Prostate gland (tissue), 2 donors: Measurements from ENCODE around the gene BEST3. TPM values are rescaled to one million over a fixed set of nuclear protein-coding genes. Genes with fewer than 3 reads are reported as not detected.

ENCODE experiments used
- DNase-seq: peaks from one replicate; pipeline ENCODE4 v3.0.0-alpha.2; 2019; ENCODE audit warnings: low spot score
- H3K27ac ChIP-seq, 2 donors: fragments of 200-600 bp; sonication (generic); 2 replicates each; pipeline ENCODE4 v1.5.1; 2017 to 2019
- H3K27me3 ChIP-seq: fragments of 200-600 bp; sonication (generic); replicated peaks from 2 replicates; pipeline ENCODE4 v1.5.1; 2019; ENCODE audit not compliant: insufficient read depth
- H3K36me3 ChIP-seq, 2 donors: fragments of 200-600 bp; sonication (generic); 1 replicate in 1 of 2; 2 replicates in 1 of 2; pipeline versions ENCODE4 v1.5.1 to v1.8.1; 2017 to 2019
- H3K4me1 ChIP-seq: fragments of 200-600 bp; sonication (generic); replicated peaks from 2 replicates; pipeline ENCODE4 v1.5.1; 2019
- H3K4me3 ChIP-seq, 2 donors: fragments of 200-600 bp; sonication (generic); 2 replicates each; pipeline ENCODE4 v1.5.1; 2017 to 2019
- H3K9me3 ChIP-seq: fragments of 200-600 bp; sonication (generic); 2 replicates; pipeline ENCODE4 v1.5.1; 2017
- CTCF ChIP-seq, 4 experiments: fragments of 200-600 bp in 2 of 4; fragments of 450-650 bp in 2 of 4; sonication (generic) in 2 of 4; IDR thresholded peaks; 1 replicate in 3 of 4; 2 replicates in 1 of 4; pipeline ENCODE4 v1.5.1; 2016 to 2019; ENCODE audit warnings: antibody characterized with exemption in 4 of 4, mild to moderate bottlenecking in 2 of 4, moderate library complexity in 2 of 4
- POLR2A ChIP-seq: fragments of 450-650 bp; IDR thresholded peaks from one replicate; pipeline ENCODE4 v1.6.1; 2016; ENCODE audit warnings: antibody characterized with exemption, mild to moderate bottlenecking
- POLR2AphosphoS5 ChIP-seq: sonication (generic); formaldehyde crosslinking; IDR thresholded peaks from one replicate; pipeline ENCODE4 v1.6.1; 2017; ENCODE audit warnings: antibody characterized with exemption
- WGBS: methylation state at CpG from one replicate; pipeline ENCODE4 v1.1.5; 2018; 5-methylcytosine and 5-hydroxymethylcytosine counted together
- intact Hi-C: fragments of 100-400 bp; cut with DNase I; formaldehyde crosslinking; loops from one replicate; pipeline ENCODE4 v1.14.2; 2022
- total RNA-seq, 2 donors: library from RNA; depleted of rRNA; stranded (reverse); fragments of >200 nt; gene quantifications; one replicate each; pipeline ENCODE4 v1.1.0, GENCODE V29; 2016

The BEST3 gene
- total RNA-seq, 2 donors from 2014 or later, result 0.85 to 2.1 TPM

- peaks cover under 1% of the 10 kb centered on the region for H3K4me1 ChIP-seq
- no peaks in the 10 kb centered on the region for H3K36me3 ChIP-seq
- WGBS, result 66% methylated on average over 3 of the region's 3 CpGs
- no peaks in the 10 kb centered on the region for H3K9me3 ChIP-seq
- intact Hi-C loops, result no loop called here
- H3K4me3 ChIP-seq, result no peak overlapping the region
- no peaks in the 10 kb centered on the region for H3K27me3 ChIP-seq
- DNase-seq, result no peak
- H3K27ac ChIP-seq, result no peak overlapping the region
- no peak for TF ChIP-seq POLR2A
- TF ChIP-seq CTCF (IDR thresholded peaks at IDR 0.05), result no peak
- no peak for TF ChIP-seq POLR2AphosphoS5
These were observed 15.4 kb upstream of the BEST3 start for GRCh38 chr12:69714542-69714941.

- Histone ChIP-seq H3K27me3 (no peaks in the 10 kb centered on the region), H3K4me3 (no peak overlapping the region), H3K9me3 (no peaks in the 10 kb centered on the region), H3K27ac (no peak overlapping the region), H3K4me1 (no peaks in the 10 kb centered on the region), H3K36me3 (no peaks in the 10 kb centered on the region)
- no peak for TF ChIP-seq POLR2A
- TF ChIP-seq CTCF (IDR thresholded peaks at IDR 0.05), result no peak
- TF ChIP-seq POLR2AphosphoS5, result no peak
- whole genome bisulfite sequencing, result 63% methylated on average over 2 of the region's 2 CpGs
- intact Hi-C loops, result no loop called here
- no peak for DNase-seq
These were observed 13.7 kb upstream of the BEST3 start for GRCh38 chr12:69712826-69713225.

GRCh38 chr12:69708649-69709048 is 9.5 kb upstream of the BEST3 start:
- WGBS, result 98% methylated on average over 3 of the region's 3 CpGs
- Histone ChIP-seq H3K4me1 (no peaks in the 10 kb centered on the region), H3K36me3 (no peaks in the 10 kb centered on the region), H3K27ac (no peak overlapping the region), H3K4me3 (no peak overlapping the region), H3K27me3 (no peaks in the 10 kb centered on the region), H3K9me3 (no peaks in the 10 kb centered on the region)
- DNase-seq, result no peak
- intact Hi-C loops, result no loop called here
- TF ChIP-seq CTCF (IDR thresholded peaks at IDR 0.05), result no peak

GRCh38 chr12:69704357-69704756 is 5.3 kb upstream of the BEST3 start:
- no peak for TF ChIP-seq POLR2A
- Histone ChIP-seq H3K4me1 (no peaks in the 10 kb centered on the region), H3K27me3 (no peaks in the 10 kb centered on the region), H3K27ac (peak overlapping the region in 1 of 2 donors; percentile 59), H3K4me3 (no peak overlapping the region), H3K9me3 (no peaks in the 10 kb centered on the region), H3K36me3 (no peaks in the 10 kb centered on the region)
- intact Hi-C loops, result no loop called here
- no peak for DNase-seq
- WGBS, result 0% methylated on average over 1 of the region's 1 CpG

GRCh38 chr12:69703146-69703642 is 4.1 kb upstream of the BEST3 start:
- DNase-seq, result no peak
- 40% methylated on average over 1 of the region's 1 CpG for WGBS
- no peak overlapping the region for H3K4me3 ChIP-seq
- TF ChIP-seq POLR2AphosphoS5 (peak; percentile 53), CTCF (IDR thresholded peaks at IDR 0.05) (no peak), POLR2A (no peak)
- no peaks in the 10 kb centered on the region for H3K27me3 ChIP-seq
- H3K27ac ChIP-seq, result peak overlapping the region; percentile 25 to 59
- no peaks in the 10 kb centered on the region for H3K9me3 ChIP-seq
- H3K36me3 ChIP-seq, result no peaks in the 10 kb centered on the region
- intact Hi-C loops, result no loop called here
- H3K4me1 ChIP-seq, result no peaks in the 10 kb centered on the region
